Body of pancreas (tissue), 4 donors: ENCODE results near the gene LETM1. TPM values are rescaled to one million over a fixed set of nuclear protein-coding genes. Genes with fewer than 3 reads are reported as not detected.

Experiments
- ATAC-seq: fragments of 150-250 bp; one replicate; pipeline ENCODE4 v1.9.1; 2016
- DNase-seq, 4 donors: peaks; one replicate each; pipeline ENCODE4 v3.0.0-alpha.2; 2019
- H3K27ac ChIP-seq, 4 donors: fragments of 200-600 bp; sonication (generic); 1 replicate in 3 of 4; 2 replicates in 1 of 4; pipeline versions ENCODE4 v1.5.1 to v1.6.1; 2016 to 2019; ENCODE audit warnings: mild to moderate bottlenecking in 1 of 4, mixed read lengths in 1 of 4, moderate library complexity in 1 of 4
- H3K27me3 ChIP-seq, 2 donors: fragments of 200-600 bp; sonication (generic); one replicate each; pipeline ENCODE4 v1.6.0; 2016; ENCODE audit warnings: mild to moderate bottlenecking in 1 of 2
- H3K36me3 ChIP-seq, 2 donors: fragments of 200-600 bp; sonication (generic); replicated peaks in 1 of 2; 2 replicates each; pipeline ENCODE4 v1.5.1; 2016; ENCODE audit warnings: low read depth in 2 of 2; ENCODE audit not compliant: insufficient read depth in 1 of 2
- H3K4me1 ChIP-seq: fragments of 200-600 bp; sonication (generic); one replicate; pipeline ENCODE4 v1.6.0; 2016
- H3K4me3 ChIP-seq, 2 donors: fragments of 200-600 bp; sonication (generic); 1 replicate in 1 of 2; 2 replicates in 1 of 2; pipeline ENCODE4 v1.5.1; 2016 to 2019
- H3K9me3 ChIP-seq, 3 donors: fragments of 200-600 bp; sonication (generic); 1 replicate in 2 of 3; 2 replicates in 1 of 3; pipeline ENCODE4 v1.5.1; 2016
- POLR2A ChIP-seq, 3 donors: fragments of 450-650 bp; IDR thresholded peaks; one replicate each; pipeline ENCODE4 v1.6.1; 2016; ENCODE audit warnings: antibody characterized with exemption in 3 of 3, mild to moderate bottlenecking in 2 of 3
- WGBS, 2 donors: methylation state at CpG; one replicate each; pipeline ENCODE4 v1.1.5; 2017; 5-methylcytosine and 5-hydroxymethylcytosine counted together
- intact Hi-C: fragments of 100-400 bp; cut with DNase I; formaldehyde crosslinking; loops from one replicate; pipeline ENCODE4 v1.15.1; 2023
- total RNA-seq, 2 donors: library from RNA; depleted of rRNA; stranded (reverse); fragments of >200 nt; gene quantifications; one replicate each; pipeline ENCODE4 v1.1.0, GENCODE V29; 2016
- TF ChIP-seq, protein P1 (sequence below), 7 experiments: fragments of 450-650 bp in 4 of 7; fragments of 200-600 bp in 3 of 7; sonication (generic) in 3 of 7; IDR thresholded peaks; one replicate each; pipeline ENCODE4 v1.5.1; 2016 to 2019; ENCODE audit warnings: antibody characterized with exemption in 7 of 7

LETM1 gene
- total RNA-seq, 2 donors from 2014 or later, result 23.3 to 52.4 TPM

DNA sequence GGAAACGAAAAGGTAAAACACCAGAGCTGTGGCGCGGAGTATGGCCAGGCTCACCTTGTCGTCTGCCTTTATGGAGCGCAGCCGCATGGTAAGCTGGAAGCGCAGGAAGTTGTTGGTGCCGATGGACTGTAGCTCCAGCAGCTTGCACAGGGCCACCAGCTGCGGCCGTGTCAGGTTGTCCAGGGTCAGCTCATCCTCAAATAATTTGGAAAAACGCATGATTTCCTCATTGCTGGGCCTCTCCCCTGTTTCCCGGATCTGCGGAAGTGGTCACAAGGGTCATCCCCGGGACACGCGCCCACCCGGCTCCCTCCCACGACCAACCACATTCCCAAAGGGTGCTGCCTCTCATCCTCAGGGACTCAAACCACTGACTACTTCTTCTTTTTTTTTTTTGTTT, 23.3 kb downstream of the LETM1 start:
- H3K27me3 ChIP-seq, result no peaks in the 10 kb centered on the region
- no peak overlapping the region for H3K27ac ChIP-seq
- H3K36me3 ChIP-seq, result peaks cover 0 to 42% of the 10 kb centered on the region in 2 donors
- H3K4me1 ChIP-seq, result no peaks in the 10 kb centered on the region
- intact Hi-C loops, result no loop called here
- H3K9me3 ChIP-seq, result no peaks in the 10 kb centered on the region
- 88 to 89% methylated on average over 16 to 18 of the region's 18 CpGs for WGBS, 2 donors
- TF ChIP-seq POLR2A (IDR thresholded peaks at IDR 0.05), result no peak
- TF ChIP-seq, protein P1, sequence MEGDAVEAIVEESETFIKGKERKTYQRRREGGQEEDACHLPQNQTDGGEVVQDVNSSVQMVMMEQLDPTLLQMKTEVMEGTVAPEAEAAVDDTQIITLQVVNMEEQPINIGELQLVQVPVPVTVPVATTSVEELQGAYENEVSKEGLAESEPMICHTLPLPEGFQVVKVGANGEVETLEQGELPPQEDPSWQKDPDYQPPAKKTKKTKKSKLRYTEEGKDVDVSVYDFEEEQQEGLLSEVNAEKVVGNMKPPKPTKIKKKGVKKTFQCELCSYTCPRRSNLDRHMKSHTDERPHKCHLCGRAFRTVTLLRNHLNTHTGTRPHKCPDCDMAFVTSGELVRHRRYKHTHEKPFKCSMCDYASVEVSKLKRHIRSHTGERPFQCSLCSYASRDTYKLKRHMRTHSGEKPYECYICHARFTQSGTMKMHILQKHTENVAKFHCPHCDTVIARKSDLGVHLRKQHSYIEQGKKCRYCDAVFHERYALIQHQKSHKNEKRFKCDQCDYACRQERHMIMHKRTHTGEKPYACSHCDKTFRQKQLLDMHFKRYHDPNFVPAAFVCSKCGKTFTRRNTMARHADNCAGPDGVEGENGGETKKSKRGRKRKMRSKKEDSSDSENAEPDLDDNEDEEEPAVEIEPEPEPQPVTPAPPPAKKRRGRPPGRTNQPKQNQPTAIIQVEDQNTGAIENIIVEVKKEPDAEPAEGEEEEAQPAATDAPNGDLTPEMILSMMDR (IDR thresholded peaks at IDR 0.05), result no peak
- no peak for ATAC-seq
- no peak overlapping the region for H3K4me3 ChIP-seq
- no peak for DNase-seq

DNA sequence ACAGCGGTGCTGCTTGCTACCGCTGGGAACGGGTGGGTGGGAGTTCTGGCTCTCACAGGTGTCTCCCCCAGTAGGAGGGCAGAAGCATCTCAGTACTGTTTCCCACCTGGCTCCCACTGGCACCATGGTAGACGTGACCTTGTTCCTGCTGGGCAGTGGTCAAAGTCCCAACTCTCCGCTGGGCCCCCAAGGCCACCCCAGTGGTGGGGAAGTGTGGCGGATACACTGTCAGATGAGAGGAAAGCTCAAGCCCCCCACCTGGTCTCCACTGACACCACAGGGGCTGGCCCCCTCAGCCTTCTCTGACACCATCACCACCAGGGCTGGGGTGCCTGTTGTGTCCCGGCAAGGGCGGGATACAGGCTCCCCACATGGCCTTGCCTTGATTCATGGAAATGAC, 24.6 kb downstream of the LETM1 start:
- 91 to 94% methylated on average over 8 of the region's 8 CpGs for WGBS, 2 donors
- H3K36me3 ChIP-seq, result peaks cover 0 to 43% of the 10 kb centered on the region in 2 donors
- intact Hi-C loops, result no loop called here

DNA sequence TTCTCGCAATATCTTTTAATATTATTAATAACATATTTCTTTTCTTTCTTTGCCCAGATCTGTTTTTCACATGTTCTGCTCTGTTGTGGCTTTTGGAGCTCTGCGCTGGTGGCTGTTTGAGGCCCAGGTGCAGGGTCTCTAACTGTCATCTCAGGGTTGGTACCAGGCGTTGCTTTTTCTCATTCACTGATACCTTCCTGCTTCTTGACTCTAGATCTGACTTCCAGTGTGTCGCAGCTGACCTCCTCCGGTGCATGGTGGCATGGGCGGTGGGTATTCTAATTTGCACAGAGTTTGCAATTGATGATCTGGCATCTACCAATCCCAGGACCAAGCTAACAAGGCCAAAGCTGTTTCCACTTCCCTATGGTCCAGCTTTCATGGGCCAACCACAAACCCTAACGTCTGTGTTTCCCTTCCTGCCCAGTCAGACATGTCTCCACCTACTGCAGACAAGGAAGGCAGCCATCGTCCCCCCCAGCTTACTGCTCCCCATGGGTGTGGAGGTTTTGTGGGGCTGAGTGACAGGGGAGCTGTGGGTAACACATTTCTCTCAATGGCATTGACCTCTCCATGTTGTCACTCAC, 25.2 kb downstream of the LETM1 start:
- ATAC-seq, result no peak
- TF ChIP-seq, protein P1 (IDR thresholded peaks at IDR 0.05), result no peak
- Histone ChIP-seq H3K4me3 (no peak overlapping the region), H3K9me3 (no peaks in the 10 kb centered on the region), H3K36me3 (peaks cover 0 to 39% of the 10 kb centered on the region in 2 donors), H3K27ac (no peak overlapping the region), H3K27me3 (no peaks in the 10 kb centered on the region), H3K4me1 (no peaks in the 10 kb centered on the region)
- intact Hi-C loops, result no loop called here
- no peak for DNase-seq
- 80 to 90% methylated on average over 7 to 8 of the region's 8 CpGs for WGBS, 2 donors

More for the DNA sequence above, 24.6 kb downstream of the LETM1 start:
- DNase-seq (no peak), ATAC-seq (no peak)
- no peaks in the 10 kb centered on the region for H3K4me1 ChIP-seq
- no peak overlapping the region for H3K4me3 ChIP-seq
- H3K27ac ChIP-seq, result no peak overlapping the region
- TF ChIP-seq POLR2A (IDR thresholded peaks at IDR 0.05), result no peak
- TF ChIP-seq, protein P1 (IDR thresholded peaks at IDR 0.05), result no peak
- no peaks in the 10 kb centered on the region for H3K9me3 ChIP-seq
- H3K27me3 ChIP-seq, result no peaks in the 10 kb centered on the region

DNA sequence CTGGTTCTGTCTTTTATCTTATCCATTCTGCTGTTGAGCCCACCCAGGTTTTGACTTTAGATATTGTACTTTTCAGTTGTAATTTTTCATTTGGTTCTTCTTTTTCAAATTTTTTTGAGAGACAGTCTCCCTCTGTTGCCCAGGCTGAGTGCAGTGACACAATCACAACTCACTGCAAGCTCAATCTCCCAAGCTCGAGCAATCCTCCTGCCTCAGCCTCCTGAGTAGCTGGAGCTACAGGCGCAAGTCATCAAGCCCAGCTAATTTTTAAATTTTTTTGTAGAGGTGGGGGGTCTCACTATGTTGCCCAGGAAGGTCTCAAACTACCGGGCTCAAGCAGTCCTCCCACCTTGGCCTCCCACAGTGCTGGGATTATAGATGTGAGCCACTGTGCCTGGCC, 25.7 kb downstream of the LETM1 start:
- Histone ChIP-seq H3K27me3 (no peaks in the 10 kb centered on the region), H3K4me3 (no peak overlapping the region), H3K36me3 (peaks cover 0 to 34% of the 10 kb centered on the region in 2 donors), H3K9me3 (no peaks in the 10 kb centered on the region), H3K27ac (no peak overlapping the region), H3K4me1 (no peaks in the 10 kb centered on the region)
- WGBS, 2 donors, result 98 to 100% methylated on average over 3 of the region's 3 CpGs
- DNase-seq, result no peak
- no peak for ATAC-seq
- TF ChIP-seq, protein P1 (IDR thresholded peaks at IDR 0.05), result no peak
- no peak for TF ChIP-seq POLR2A (IDR thresholded peaks at IDR 0.05)
- intact Hi-C loops, result no loop called here
